ENCODE measurements around the gene CD81. TPM values are rescaled to one million over a fixed set of nuclear protein-coding genes. Genes with fewer than 3 reads are reported as not detected.

Gene CD81, protein sequence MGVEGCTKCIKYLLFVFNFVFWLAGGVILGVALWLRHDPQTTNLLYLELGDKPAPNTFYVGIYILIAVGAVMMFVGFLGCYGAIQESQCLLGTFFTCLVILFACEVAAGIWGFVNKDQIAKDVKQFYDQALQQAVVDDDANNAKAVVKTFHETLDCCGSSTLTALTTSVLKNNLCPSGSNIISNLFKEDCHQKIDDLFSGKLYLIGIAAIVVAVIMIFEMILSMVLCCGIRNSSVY
- 148 and 282 TPM in 2 replicates for total RNA-seq

GRCh38 chr11:2376751-2377451 is at the start of gene CD81:
Gene CD81, plus strand, starts transcription at chr11:2377310. Its CDS starts 240 bp downstream, at chr11:2377550.

DNA sequence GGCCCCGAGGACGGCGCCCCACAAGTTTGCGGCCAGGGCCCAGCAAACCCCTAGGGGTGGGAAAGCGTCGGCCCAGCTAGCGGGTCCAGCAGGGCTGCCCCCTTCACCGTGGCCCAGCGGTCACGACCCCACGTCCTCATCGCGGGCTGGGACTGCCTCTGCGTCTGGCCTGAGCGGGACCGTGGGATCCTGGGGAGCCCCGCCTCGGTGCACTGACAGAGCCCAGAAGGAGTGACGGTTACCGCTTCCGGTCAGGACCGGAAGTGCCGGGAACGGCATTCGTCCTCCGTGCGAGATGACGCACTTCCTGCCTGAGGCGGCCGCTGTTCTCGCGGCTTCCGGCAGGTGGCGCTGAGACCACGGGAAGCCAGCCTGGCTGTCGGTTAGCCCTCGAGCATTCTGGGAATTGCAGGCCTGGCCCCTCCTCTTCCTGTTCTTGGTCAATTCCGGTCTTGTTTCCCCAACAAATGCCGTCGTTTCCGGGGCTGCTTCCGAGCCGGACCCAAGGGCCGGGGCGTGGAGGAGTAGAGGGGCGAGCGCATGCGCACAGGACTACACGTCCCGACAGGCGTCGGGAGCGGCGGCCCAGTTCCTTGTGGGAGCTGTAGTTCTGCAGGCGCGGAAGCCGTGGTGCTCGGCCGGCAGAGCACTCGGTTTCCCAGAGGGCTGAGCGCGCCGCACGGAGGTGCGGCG is 23.1 kb downstream of the CD81 start, which contains the start of gene TSSC4:
Gene TSSC4, plus strand, starts transcription at position 682 of the 693 bp plus-strand sequence. CDS start 1,884 bp downstream, outside the sequence.

GRCh38 chr11:2443881-2444820 is 67.0 kb downstream of the CD81 start, which contains the start of gene TRPM5:
Gene TRPM5, minus strand, starts transcription at chr11:2444514. Its CDS starts 21,478 bp downstream, at chr11:2423036.

DNA sequence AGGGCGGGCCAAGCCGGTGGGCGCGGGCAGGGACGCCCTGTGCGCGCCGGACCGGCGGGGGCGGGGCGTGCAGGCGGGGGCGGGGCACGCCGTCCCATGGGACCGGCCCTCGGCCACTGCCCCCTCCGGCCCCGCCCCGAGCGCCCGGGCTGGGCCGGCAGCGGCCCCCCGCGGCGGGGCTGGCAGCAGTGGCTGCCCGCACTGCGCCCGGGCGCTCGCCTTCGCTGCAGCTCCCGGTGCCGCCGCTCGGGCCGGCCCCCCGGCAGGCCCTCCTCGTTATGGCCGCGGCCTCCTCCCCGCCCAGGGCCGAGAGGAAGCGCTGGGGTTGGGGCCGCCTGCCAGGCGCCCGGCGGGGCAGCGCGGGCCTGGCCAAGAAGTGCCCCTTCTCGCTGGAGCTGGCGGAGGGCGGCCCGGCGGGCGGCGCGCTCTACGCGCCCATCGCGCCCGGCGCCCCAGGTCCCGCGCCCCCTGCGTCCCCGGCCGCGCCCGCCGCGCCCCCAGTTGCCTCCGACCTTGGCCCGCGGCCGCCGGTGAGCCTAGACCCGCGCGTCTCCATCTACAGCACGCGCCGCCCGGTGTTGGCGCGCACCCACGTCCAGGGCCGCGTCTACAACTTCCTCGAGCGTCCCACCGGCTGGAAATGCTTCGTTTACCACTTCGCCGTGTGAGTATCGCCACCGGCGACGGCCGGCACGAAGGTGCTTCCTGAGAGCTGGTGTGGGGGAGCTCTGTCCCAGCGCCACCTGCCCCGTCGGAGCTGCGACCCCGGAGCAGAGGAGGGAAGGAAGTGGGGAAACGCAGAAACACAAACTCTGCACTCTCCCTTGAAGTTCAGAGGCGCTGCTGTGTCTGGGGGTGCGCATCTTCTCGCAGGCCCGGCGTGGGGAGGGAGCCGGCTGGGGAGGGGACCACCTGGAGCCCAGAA is 68.0 kb downstream of the CD81 start, which contains the start of gene KCNQ1:
Gene KCNQ1, plus strand, starts transcription at position 188 of the 925 bp plus-strand sequence. Its CDS starts 91 bp downstream, at position 279.

Other genes with a start within 250 kb of the CD81 start
- gene IGF2, start 237.9 kb upstream of the CD81 start, total RNA-seq = 3.6 and 4.7 TPM in 2 replicates
- gene INS, start 216.1 kb upstream of the CD81 start, total RNA-seq = not detected in 2 replicates
- gene TH, start 205.5 kb upstream of the CD81 start, total RNA-seq = not detected in 2 replicates
- gene ASCL2, start 106.7 kb upstream of the CD81 start, total RNA-seq = not detected in 2 replicates
- not detected in 2 replicates for gene C11orf21, start 75.4 kb upstream of the CD81 start, total RNA-seq
- gene TSPAN32, start 75.3 kb upstream of the CD81 start, total RNA-seq = not detected in 2 replicates
- 73.1 and 73.2 TPM in 2 replicates for gene TSSC4, start 23.4 kb downstream of the CD81 start, total RNA-seq
- not detected in 2 replicates for gene TRPM5, start 67.2 kb downstream of the CD81 start, total RNA-seq
- gene KCNQ1, start 67.7 kb downstream of the CD81 start, total RNA-seq = 0.09 TPM in 1 of 2 replicates, not detected in the other